Calu3 (cell line): Measurements from ENCODE around the gene IL12B. TPM values are rescaled to one million over a fixed set of nuclear protein-coding genes. Genes with fewer than 3 reads are reported as not detected.
"Not testable (repeated sequence)": the region's sequence is repeated elsewhere in the genome, so short reads cannot be mapped to it uniquely, and the experiment has no call there.

Source experiments
- BruUV-seq: library from RNA; stranded (reverse); fragments of 400-500 nt; replicated peaks from 2 replicates; lab custom pipeline; 2021; lab: Mats Ljungman, UMichigan
- CTCF ChIA-PET: fragments of 300-600 bp; sonication (Branson Sonifier 250); formaldehyde crosslinking; loops from one replicate; lab custom pipeline; 2022; ENCODE audit warnings: antibody characterized with exemption; lab: Charles Lee
- DNase-seq: peaks from one replicate; pipeline ENCODE4 v3.0.0; 2022
- H3K27ac Mint-ChIP-seq: one replicate; pipeline ENCODE4 v1.8.0; 2022; ENCODE audit warnings: mixed read lengths; ENCODE audit not compliant: unreplicated experiment
- H3K27me3 Mint-ChIP-seq: one replicate; pipeline ENCODE4 v1.8.0; 2022; ENCODE audit warnings: mixed read lengths; ENCODE audit not compliant: unreplicated experiment
- H3K36me3 Mint-ChIP-seq: one replicate; pipeline ENCODE4 v1.8.0; 2022; ENCODE audit warnings: mild to moderate bottlenecking, moderate library complexity, mixed read lengths; ENCODE audit not compliant: insufficient read depth, unreplicated experiment
- H3K4me1 Mint-ChIP-seq: one replicate; pipeline ENCODE4 v1.8.0; 2022; ENCODE audit warnings: mild to moderate bottlenecking, low read depth, mixed read lengths; ENCODE audit not compliant: unreplicated experiment
- H3K4me3 Mint-ChIP-seq: one replicate; pipeline ENCODE4 v1.8.0; 2022; ENCODE audit warnings: mild to moderate bottlenecking, low read depth, moderate library complexity, mixed read lengths; ENCODE audit not compliant: unreplicated experiment
- H3K9me3 Mint-ChIP-seq: one replicate; pipeline ENCODE4 v1.8.0; 2022; ENCODE audit warnings: low read depth, mixed read lengths; ENCODE audit not compliant: unreplicated experiment
- intact Hi-C: fragments of 100-400 bp; cut with micrococcal nuclease; formaldehyde crosslinking; loops from one replicate; pipeline ENCODE4 v1.10.0; 2022; ENCODE audit not compliant: unreplicated experiment
- total RNA-seq: library from RNA; stranded (reverse); gene quantifications from 2 replicates; pipeline ENCODE4 v1.2.3, GENCODE V29; 2022
- TF ChIP-seq, protein P1 (sequence below): fragments of 200-600 bp; IDR thresholded peaks from one replicate; pipeline ENCODE4 v1.8.0; 2022; ENCODE audit warnings: antibody characterized with exemption; ENCODE audit not compliant: unreplicated experiment

Gene IL12B
- total RNA-seq, 1 experiment from 2014 or later = not detected

DNA sequence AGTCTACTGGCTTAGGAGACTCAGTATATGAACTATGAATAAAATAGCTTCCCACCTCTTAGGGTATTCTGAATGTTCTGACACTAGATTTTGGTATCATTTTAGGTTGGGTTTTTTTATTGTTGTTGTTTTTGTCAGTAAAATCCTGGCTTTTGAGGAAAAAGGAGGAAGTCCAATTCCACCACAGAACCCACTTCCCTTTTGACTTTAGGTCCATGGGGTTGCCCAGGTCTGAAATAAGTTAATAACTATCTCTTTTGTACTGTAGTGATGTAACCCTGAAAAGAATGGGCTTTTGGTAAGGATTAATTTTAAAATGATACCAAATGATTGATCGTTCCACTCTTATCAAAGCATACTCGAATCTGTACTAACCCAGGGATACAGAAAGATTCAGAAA is 29.1 kb upstream of the IL12B start:
- intact Hi-C loops = no loop called here
- H3K9me3 Mint-ChIP-seq = no peaks in the 10 kb centered on the region
- CTCF ChIA-PET = no interaction called here
- TF ChIP-seq, protein P1, sequence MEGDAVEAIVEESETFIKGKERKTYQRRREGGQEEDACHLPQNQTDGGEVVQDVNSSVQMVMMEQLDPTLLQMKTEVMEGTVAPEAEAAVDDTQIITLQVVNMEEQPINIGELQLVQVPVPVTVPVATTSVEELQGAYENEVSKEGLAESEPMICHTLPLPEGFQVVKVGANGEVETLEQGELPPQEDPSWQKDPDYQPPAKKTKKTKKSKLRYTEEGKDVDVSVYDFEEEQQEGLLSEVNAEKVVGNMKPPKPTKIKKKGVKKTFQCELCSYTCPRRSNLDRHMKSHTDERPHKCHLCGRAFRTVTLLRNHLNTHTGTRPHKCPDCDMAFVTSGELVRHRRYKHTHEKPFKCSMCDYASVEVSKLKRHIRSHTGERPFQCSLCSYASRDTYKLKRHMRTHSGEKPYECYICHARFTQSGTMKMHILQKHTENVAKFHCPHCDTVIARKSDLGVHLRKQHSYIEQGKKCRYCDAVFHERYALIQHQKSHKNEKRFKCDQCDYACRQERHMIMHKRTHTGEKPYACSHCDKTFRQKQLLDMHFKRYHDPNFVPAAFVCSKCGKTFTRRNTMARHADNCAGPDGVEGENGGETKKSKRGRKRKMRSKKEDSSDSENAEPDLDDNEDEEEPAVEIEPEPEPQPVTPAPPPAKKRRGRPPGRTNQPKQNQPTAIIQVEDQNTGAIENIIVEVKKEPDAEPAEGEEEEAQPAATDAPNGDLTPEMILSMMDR = no peak
- no peak overlapping the region for H3K4me3 Mint-ChIP-seq
- BruUV-seq = no TSS peak
- H3K4me1 Mint-ChIP-seq = no peaks in the 10 kb centered on the region
- H3K27me3 Mint-ChIP-seq = peaks cover 44% of the 10 kb centered on the region
- H3K27ac Mint-ChIP-seq = no peak overlapping the region
- H3K36me3 Mint-ChIP-seq = no peaks in the 10 kb centered on the region
- no peak for DNase-seq

DNA sequence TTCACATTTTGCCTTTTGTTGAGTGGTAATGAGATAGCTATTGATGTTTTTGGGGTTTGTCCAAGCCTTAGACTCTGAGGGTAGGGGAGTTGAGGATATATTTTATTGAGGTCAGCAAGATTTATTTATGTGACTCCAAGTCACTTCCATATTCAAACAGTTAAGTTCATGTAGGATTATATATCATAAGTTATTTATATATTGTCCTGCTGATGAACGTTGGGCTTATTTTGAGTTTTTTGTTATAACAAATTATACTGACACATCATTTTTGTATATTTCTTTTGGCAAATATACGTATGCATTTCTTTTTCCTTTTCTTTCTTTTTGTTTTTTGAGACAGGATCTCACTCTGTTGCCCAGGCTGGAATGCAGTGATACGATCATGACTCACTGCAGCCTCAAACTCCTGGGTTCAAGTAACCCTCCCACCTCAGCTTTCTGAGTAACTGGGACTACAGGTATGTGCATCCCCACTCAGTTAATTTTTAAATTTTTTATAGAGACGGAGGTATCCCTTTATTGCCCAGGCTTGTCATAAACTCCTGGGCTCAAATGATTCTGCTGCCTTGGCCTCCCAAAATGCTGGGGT is 23.5 kb upstream of the IL12B start:
- no peaks in the 10 kb centered on the region for H3K36me3 Mint-ChIP-seq
- no peaks in the 10 kb centered on the region for H3K9me3 Mint-ChIP-seq
- TF ChIP-seq, protein P1 = no peak
- no peak overlapping the region for H3K4me3 Mint-ChIP-seq
- DNase-seq = no peak
- no TSS peak for BruUV-seq
- intact Hi-C loops = no loop called here
- no peak overlapping the region for H3K27ac Mint-ChIP-seq
- H3K27me3 Mint-ChIP-seq = peaks cover 85% of the 10 kb centered on the region
- H3K4me1 Mint-ChIP-seq = no peaks in the 10 kb centered on the region
- CTCF ChIA-PET = interaction anchor here (0.7 kb wide), 1 partner anchor 37 kb away, joined by 3 read pairs; no protein-coding TSS in a partner anchor

DNA sequence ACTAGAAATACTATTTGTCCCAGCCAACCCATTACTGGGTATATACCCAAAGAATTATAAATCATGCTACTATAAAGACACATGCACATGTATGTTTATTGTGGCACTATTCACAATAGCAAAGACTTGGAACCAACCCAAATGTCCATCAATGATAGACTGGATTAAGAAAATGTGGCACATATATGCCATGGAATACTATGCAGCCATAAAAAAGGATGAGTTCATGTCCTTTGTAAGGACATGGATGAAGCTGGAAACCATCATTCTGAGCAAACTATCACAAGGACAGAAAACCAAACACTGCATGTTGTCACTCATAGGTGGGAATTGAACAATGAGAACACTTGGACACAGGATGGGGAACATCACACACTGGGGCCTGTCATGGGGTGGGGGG is 20.4 kb upstream of the IL12B start:
- H3K27me3 Mint-ChIP-seq = peaks cover 85% of the 10 kb centered on the region
- H3K4me3 Mint-ChIP-seq, H3K36me3 Mint-ChIP-seq, H3K27ac Mint-ChIP-seq, H3K4me1 Mint-ChIP-seq, BruUV-seq, intact Hi-C loops, DNase-seq, H3K9me3 Mint-ChIP-seq: not testable (repeated sequence)
- CTCF ChIA-PET = interaction anchor here (0.6 kb wide), 1 partner anchor 176 kb away, joined by 3 read pairs; no protein-coding TSS in a partner anchor

DNA sequence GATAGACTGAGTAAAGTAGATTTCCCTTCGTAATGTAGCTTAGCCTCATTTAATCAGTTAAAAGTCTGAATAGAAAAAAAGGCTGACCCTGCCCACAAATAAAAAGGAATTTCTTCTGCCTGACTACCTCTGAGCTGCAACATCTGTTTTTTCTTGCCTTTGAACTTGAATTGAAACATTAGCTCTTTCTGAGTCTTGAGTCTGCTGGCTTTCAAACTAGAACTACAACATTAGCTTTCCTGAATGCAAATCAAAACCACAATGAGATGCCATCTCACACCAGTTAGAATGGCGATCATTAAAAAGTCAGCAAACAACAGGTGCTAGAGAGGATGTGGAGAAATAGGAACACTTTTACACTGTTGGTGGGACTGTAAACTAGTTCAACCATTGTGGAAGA is 19.9 kb upstream of the IL12B start:
- intact Hi-C loops, H3K4me1 Mint-ChIP-seq, H3K9me3 Mint-ChIP-seq, H3K27ac Mint-ChIP-seq, BruUV-seq, H3K36me3 Mint-ChIP-seq, H3K4me3 Mint-ChIP-seq, DNase-seq: not testable (repeated sequence)
- peaks cover 87% of the 10 kb centered on the region for H3K27me3 Mint-ChIP-seq
- CTCF ChIA-PET = interaction anchor here (0.6 kb wide), 1 partner anchor 176 kb away, joined by 3 read pairs; no protein-coding TSS in a partner anchor

DNA sequence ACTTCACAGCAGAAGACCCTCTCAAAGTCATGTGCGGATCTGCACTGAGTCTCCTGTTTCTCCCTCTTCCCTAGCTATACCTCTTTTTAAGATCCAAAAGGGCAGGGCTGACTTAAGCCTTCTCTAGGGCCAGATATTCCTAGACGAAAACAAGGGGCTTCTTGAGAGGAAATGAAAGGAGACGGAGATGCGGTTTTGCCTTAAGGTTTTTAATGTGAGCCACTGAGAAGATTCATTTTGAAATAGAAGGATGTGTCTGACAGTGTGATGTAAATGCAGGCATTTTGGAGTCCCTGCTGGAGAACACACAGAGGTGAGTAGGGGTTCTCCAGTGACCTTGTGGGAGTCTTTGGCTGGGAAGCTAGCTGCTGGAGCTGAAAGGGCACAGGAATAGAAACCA is 15.6 kb upstream of the IL12B start:
- TF ChIP-seq, protein P1 = no peak
- DNase-seq = no peak
- H3K4me3 Mint-ChIP-seq = no peak overlapping the region
- intact Hi-C loops = no loop called here
- H3K27ac Mint-ChIP-seq = no peak overlapping the region
- H3K4me1 Mint-ChIP-seq = peaks cover 16% of the 10 kb centered on the region
- H3K36me3 Mint-ChIP-seq = peaks cover 4% of the 10 kb centered on the region
- H3K9me3 Mint-ChIP-seq = no peaks in the 10 kb centered on the region
- CTCF ChIA-PET = no interaction called here
- peaks cover 94% of the 10 kb centered on the region for H3K27me3 Mint-ChIP-seq
- BruUV-seq = no TSS peak
